H54 (cell line): Measurements from ENCODE around the gene TESPA1.
"Not testable (repeated sequence)": the region's sequence is repeated elsewhere in the genome, so short reads cannot be mapped to it uniquely, and the experiment has no call there.

Experiments
- DNase-seq: peaks from one replicate; pipeline ENCODE4 v3.0.0; 2011; ENCODE audit warnings: low spot score, mixed read lengths; ENCODE audit not compliant: insufficient read length
- FAIRE-seq: peaks from 3 replicates; lab custom pipeline; 2011; peaks lifted over from hg19 to GRCh38; lab: Jason Lieb, UNC
- POLR2A ChIP-seq: IDR thresholded peaks from 2 replicates; pipeline ENCODE4 v1.6.1; 2011; ENCODE audit warnings: low read depth, mild to moderate bottlenecking, low read length

The TESPA1 gene

GRCh38 chr12:54948171-54948570, 36.4 kb downstream of the TESPA1 start:
- FAIRE-seq (no peak), DNase-seq (no peak)
- no peak for TF ChIP-seq POLR2A

DNA sequence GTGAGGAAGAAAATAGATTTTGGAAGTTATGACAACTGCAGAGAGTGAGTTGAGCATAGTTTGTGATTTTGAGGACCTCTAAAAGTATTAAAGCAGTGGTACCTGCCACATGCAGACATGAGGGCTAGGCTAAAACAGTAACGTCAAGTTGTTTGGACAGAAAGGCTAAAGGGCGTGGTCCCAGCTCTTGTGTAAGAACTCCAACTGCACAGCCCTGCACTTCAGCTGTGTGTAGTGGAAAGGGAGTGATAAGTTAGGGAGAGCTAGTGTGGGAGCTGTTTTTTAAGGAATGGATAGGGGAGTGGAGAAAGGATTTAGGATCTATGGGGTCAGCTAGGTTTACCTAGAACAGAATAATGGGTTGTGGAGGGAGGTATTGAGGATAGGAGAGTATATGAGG, 39.5 kb downstream of the TESPA1 start:
- TF ChIP-seq POLR2A = no peak
- DNase-seq (no peak), FAIRE-seq (no peak)

- FAIRE-seq, DNase-seq: not testable (repeated sequence)
These were observed 41.3 kb downstream of the TESPA1 start for GRCh38 chr12:54943292-54943691.

DNA sequence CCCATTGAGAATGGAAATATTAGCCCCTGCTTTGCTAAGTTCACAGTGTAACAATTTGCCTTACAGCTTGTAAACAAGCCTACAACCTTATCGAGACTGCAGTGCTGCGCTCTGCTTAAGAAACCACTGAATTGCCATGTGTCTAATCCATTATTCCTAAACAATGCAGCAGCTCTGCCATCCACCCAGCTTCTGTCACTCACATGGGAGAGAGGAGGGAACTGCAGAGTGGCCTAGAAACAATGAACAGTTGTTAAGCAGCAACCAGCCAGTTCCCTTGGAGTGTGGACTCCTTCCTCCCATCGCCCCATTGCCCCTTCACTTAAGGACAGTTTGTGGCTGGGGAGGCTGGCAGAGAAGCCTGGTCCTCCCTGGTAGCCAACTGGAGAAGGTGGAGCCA, 42.9 kb downstream of the TESPA1 start:
- DNase-seq (no peak), FAIRE-seq (no peak)

GRCh38 chr12:54940727-54941315, 43.7 kb downstream of the TESPA1 start:
- TF ChIP-seq POLR2A = no peak
- no peak for DNase-seq
- FAIRE-seq = no peak

More for the DNA sequence above, 42.9 kb downstream of the TESPA1 start:
- TF ChIP-seq POLR2A = no peak

DNA sequence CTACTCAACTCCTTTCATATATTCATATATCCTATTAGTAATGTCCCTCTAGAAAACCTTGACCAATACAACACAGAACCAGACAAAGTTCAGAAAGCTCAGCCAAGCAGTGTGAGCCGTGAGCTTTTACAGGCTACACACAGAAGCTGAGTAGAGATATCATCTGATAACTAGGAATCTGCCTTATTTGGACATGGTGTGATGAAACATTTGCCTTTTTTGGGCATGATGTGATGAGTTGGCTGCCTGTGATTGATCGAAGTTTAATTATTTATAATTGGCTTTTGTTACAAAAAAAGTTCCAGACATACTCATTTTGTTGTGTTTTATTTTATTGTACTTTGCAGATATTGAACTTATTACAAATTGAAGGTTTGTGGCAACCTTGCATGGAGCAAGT, 46.6 kb downstream of the TESPA1 start:
- FAIRE-seq (no peak), DNase-seq (no peak)
- no peak for TF ChIP-seq POLR2A

- FAIRE-seq = no peak
- no peak for TF ChIP-seq POLR2A
- DNase-seq = no peak
These were observed 47.2 kb downstream of the TESPA1 start for GRCh38 chr12:54937376-54937775.

DNA sequence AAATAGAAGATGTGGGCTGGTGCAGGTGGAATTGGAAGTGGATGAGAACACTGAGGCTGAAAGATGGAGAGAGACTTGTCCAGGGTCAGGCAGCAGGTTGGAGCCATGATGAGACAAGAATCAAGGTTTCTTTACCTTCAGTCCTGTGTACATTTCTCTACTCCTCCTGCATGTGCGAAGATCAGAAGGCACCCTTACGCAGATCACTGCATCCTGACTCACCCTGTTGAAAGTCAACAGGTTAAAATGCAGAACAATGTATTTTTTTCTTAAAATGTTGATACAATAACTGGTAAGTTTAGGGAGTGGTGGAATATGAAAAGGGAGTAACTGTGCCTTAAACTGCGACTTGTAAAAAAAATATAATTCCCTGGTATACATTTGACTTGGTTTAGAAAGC, 47.8 kb downstream of the TESPA1 start:
- FAIRE-seq (no peak), DNase-seq (no peak)
- no peak for TF ChIP-seq POLR2A

DNA sequence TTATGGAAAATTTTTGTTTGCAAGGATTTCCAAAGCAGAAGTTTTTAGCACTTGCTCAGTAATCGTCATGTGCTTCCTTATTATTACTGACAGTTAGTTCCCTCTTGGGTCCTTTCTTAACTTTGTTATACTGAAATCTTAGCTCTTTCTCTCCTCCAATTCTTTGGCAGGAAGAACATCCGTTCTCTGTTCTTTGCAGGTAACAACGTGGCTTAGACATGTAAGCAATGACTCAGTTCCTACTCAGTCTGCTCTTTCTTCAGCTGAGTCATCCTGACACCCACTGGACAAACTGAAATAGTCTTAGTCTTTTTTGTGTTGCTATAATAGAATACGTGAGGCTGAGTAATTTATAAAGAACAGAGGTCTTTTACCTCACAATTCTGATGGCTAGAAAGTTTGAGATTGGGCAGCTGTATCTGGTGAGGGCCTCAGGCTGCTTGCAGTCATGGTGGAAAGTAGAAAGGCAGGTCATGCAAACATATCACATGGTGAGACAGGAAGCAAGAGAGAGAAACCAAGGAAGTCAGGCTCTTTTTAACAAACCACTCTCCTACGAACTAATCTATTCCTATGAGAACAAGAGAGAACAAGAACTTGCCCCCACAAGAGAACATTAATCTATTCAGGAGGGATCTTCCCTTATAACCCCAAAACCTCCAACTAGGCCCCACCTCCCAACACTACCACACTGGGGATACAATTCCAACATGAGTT, 49.2 kb downstream of the TESPA1 start:
- no peak for TF ChIP-seq POLR2A
- peak; percentile 88 for FAIRE-seq
- DNase-seq = peak; percentile 39

DNA sequence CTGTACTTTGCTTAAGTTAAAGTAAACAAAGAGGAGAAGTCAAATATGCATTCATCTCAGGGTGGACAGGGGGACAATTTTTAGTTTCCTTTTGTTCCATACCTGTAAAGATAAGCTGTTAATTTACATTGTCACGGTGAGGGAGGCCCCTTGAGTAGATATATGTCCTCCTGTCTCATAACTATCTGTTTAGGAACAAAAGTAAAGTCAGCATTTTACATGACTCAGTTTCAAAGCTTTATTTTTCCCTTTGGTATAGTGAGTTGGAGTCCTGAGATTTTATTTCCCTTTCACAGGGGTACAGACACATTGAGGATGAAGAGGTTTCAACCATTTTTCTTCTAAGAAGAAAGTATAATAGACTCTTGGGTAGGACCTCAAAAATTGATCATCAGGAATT, 50.1 kb downstream of the TESPA1 start:
- DNase-seq (no peak), FAIRE-seq (no peak)
- TF ChIP-seq POLR2A = no peak

GRCh38 chr12:54933376-54933775, 51.2 kb downstream of the TESPA1 start:
- DNase-seq (no peak), FAIRE-seq (no peak)

GRCh38 chr12:54932691-54933090, 51.9 kb downstream of the TESPA1 start:
- DNase-seq = no peak

More at GRCh38 chr12:54933376-54933775, 51.2 kb downstream of the TESPA1 start:
- TF ChIP-seq POLR2A = no peak

GRCh38 chr12:54932038-54932437, 52.5 kb downstream of the TESPA1 start:
- DNase-seq = no peak
- no peak for TF ChIP-seq POLR2A
- no peak for FAIRE-seq

More at GRCh38 chr12:54932691-54933090, 51.9 kb downstream of the TESPA1 start:
- no peak for TF ChIP-seq POLR2A
- no peak for FAIRE-seq

GRCh38 chr12:54929998-54930397, 54.6 kb downstream of the TESPA1 start:
- DNase-seq (no peak), FAIRE-seq (no peak)
- TF ChIP-seq POLR2A = no peak

DNA sequence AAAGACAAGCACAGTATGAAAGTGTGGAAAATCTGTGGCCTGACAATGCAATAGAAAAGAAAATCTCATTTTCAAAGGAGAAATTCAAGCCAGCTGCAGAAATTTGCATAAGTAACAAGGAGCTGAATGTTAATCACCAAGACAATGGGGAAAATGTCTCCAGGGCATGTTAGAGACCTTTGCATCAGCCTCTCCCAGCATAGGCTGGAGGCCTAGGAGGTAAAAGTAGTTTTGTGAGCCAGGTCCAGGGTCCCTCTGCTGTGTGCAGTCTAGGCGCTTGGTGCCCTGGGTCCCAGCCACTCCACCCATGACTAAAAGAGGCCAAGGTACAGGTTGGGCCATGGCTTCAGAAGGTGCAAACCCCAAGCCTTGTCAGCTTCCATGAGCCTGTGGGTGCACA, 58.3 kb downstream of the TESPA1 start:
- no peak for FAIRE-seq
- no peak for TF ChIP-seq POLR2A
- no peak for DNase-seq
